K562 treated with DMSO at 1 percent for 48 hours (cell line): ENCODE measurements around the gene MICU1. TPM values are rescaled to one million over a fixed set of nuclear protein-coding genes. Genes with fewer than 3 reads are reported as not detected.

ENCODE experiments used
- total RNA-seq: library from RNA; unstranded; fragments of 300-600 nt; gene quantifications from 2 replicates; pipeline ENCODE4 v1.2.3, GENCODE V29; 2022; ENCODE audit warnings: low replicate concordance; ENCODE audit errors: extremely low read depth

Gene MICU1
- not detected in 2 replicates for total RNA-seq

GRCh38 chr10:72625608-72626443 lies at the start of gene MICU1:
Gene MICU1 (minus strand): TSS chr10:72626079. CDS start chr10:72566793, 59,286 bp downstream.

GRCh38 chr10:72354356-72355213 lies 271.3 kb downstream of the MICU1 start, which contains the start of gene DNAJB12:
Gene DNAJB12 (minus strand): TSS chr10:72354919. CDS start chr10:72354897, 22 bp downstream.

Other genes with a start within 250 kb of the MICU1 start
- gene MCU, start 66.1 kb upstream of the MICU1 start, total RNA-seq = not detected in 2 replicates